Spinal cord (tissue), 10 donors: ENCODE data around the gene ZNF322. TPM values are rescaled to one million over a fixed set of nuclear protein-coding genes. Genes with fewer than 3 reads are reported as not detected.
A peak's percentile ranks its signal among the peaks of the same experiment; 100 is the strongest.

Source experiments
- DNase-seq, 6 donors: peaks; one replicate each; pipeline versions ENCODE4 v3.0.0 to v3.0.0-alpha.2; 2013 to 2015; ENCODE audit warnings: low spot score in 6 of 6, low read depth in 4 of 6
- H3K27ac ChIP-seq: one replicate; pipeline ENCODE4 v1.5.1; 2013; ENCODE audit warnings: low read depth, low read length, control low read depth
- H3K27me3 ChIP-seq: one replicate; pipeline ENCODE4 v1.6.1; 2013; ENCODE audit warnings: low read length; ENCODE audit not compliant: control insufficient read depth, insufficient read depth
- H3K36me3 ChIP-seq: one replicate; pipeline ENCODE4 v1.6.1; 2013; ENCODE audit warnings: low read length; ENCODE audit not compliant: control insufficient read depth, insufficient read depth
- H3K4me1 ChIP-seq: one replicate; pipeline ENCODE4 v1.6.1; 2013; ENCODE audit warnings: low read length; ENCODE audit not compliant: control insufficient read depth, insufficient read depth
- H3K4me3 ChIP-seq: one replicate; pipeline ENCODE4 v1.5.1; 2013; ENCODE audit warnings: low read depth, low read length, control low read depth
- H3K9me3 ChIP-seq: one replicate; pipeline ENCODE4 v1.6.1; 2013; ENCODE audit warnings: low read length; ENCODE audit not compliant: control insufficient read depth, insufficient read depth
- WGBS: methylation state at CpG from one replicate; pipeline ENCODE4 v1.1.5; 2013; ENCODE audit warnings: missing lambda C conversion rate; ENCODE audit not compliant: insufficient coverage; 5-methylcytosine and 5-hydroxymethylcytosine counted together
- polyA plus RNA-seq, 2 donors: library from polyadenylated mRNA; unstranded; fragments of 120-200 nt; gene quantifications; one replicate each; pipeline ENCODE4 v1.2.1, GENCODE V29; 2013; ENCODE audit not compliant: insufficient read length in 2 of 2
- total RNA-seq, 2 donors: library from RNA; depleted of rRNA in 1 of 2; stranded (reverse); fragments of 120-200 nt in 1 of 2; fragments of >200 nt in 1 of 2; gene quantifications; one replicate each; pipeline versions ENCODE4 v1.2.3 to v1.2.4, GENCODE V29; 2013 to 2014
- donor health status: healthy.

ZNF322 gene
- total and polyA plus RNA-seq, 4 donors: 18.1 to 41.7 (median 29.4) TPM

GRCh38 chr6:26624557-26624956, 35.0 kb downstream of the ZNF322 start:
- Histone ChIP-seq H3K27ac (no peak overlapping the region), H3K9me3 (no peaks in the 10 kb centered on the region), H3K27me3 (no peaks in the 10 kb centered on the region), H3K4me1 (no peaks in the 10 kb centered on the region), H3K36me3 (no peaks in the 10 kb centered on the region), H3K4me3 (no peak overlapping the region)
- no peak for DNase-seq
- no CpG with 5 or more reads among the region's 1 CpG for WGBS

DNA sequence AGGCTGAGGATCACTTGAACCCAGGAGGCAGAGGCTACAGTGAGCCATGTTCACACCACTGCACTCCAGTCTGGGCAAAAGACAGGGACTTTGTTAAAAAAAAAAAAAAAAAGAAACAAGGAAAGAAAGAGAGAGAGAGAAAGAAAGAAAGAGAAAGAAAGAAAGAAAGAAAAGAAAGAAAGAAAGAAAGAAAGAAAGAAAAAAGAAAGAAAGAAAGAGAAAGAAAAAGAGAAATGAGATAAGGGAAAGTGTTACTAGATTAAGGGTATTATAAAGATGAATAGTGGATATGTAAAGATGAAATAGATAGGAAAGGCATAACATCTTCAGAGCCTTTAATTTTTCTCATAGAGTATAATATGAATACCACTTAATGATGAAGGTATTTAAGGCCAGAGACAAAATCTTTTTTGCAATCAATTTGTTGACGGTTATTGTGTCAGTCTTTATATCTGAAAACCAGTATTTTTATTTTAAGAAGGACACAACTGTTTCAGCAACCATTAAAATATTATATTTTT, 36.1 kb downstream of the ZNF322 start:
- WGBS: no CpG with 5 or more reads among the region's 1 CpG

DNA sequence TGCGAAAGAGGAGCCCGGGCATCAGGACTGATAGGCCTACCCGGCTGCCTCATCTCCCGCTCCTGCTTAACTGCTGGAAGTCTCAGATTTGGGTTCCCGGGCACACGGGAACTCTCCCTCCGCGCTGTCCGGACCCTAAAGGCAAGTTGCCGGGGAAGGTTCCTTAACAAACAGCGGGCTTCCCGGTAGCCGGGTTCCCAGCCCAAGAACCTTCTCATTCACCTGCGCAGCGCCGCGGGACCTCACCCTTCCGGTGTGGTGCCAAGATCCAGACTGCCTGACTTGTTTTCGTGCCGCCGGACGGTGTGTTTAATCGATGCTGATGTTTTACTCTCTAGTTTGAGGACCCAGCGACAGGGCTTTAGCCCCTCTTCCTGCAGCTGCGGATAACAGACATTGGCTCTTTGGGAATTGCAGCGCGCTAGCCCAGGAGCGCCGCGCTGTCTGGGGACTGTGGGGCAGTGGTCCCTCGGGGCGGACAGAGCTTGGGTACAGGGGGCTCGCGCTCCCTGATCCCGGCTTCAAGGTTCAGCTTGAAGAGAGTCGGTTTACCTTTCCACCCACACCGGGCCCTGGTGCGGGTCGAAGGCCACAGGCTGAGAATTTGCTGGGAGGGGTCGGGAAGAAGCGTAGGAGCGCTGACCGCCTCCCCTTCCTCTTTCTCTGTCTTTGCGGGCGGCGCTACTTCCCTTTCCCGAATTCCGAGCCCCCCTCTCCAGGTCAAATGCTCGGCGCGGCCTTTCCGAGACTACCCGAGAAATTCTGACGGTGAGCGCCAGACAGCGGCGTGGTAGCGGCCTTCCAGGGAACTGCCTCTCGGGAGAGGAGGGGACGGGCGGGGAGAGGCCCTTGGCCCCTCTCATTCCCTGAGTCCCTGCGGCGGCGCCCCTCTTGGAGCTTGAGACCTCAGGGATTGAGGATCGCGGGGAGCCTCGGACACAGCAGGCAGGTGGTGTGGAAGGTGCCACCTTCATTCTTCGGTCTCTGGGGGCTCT, 45.6 kb downstream of the ZNF322 start:
- WGBS: 1% methylated on average over 55 of the region's 68 CpGs
- DNase-seq: peak in 2 of 6 donors; percentile 11 to 20
- peak overlapping the region; percentile 48 for H3K4me3 ChIP-seq
- H3K36me3 ChIP-seq: no peaks in the 10 kb centered on the region
- peaks cover 42% of the 10 kb centered on the region for H3K27me3 ChIP-seq
- no peaks in the 10 kb centered on the region for H3K9me3 ChIP-seq
- H3K4me1 ChIP-seq: peaks cover 14% of the 10 kb centered on the region
- no peak overlapping the region for H3K27ac ChIP-seq

More for the DNA sequence above, 36.1 kb downstream of the ZNF322 start:
- Histone ChIP-seq H3K27ac (no peak overlapping the region), H3K27me3 (no peaks in the 10 kb centered on the region), H3K4me1 (no peaks in the 10 kb centered on the region), H3K9me3 (no peaks in the 10 kb centered on the region), H3K4me3 (no peak overlapping the region), H3K36me3 (no peaks in the 10 kb centered on the region)
- no peak for DNase-seq

DNA sequence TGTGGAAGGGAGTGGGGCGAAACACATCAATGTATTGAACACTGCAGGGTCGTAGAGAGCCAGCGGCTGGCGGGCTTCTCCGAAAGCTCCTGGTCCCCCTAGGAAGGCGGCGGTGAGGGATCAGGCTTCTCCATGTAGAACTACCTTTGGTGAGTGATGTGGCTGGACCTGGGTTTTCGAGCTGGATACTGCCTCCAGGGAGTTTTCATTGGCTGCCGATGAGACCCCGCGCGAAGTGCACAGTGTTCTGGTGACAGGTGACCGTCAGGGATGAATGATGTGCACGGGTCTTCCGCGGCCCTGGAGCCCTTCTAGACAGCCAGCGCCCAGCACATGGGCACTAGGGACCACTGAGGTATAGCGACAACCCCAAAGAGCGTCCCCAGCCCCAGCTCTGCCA, 46.3 kb downstream of the ZNF322 start:
- 24% methylated on average over 19 of the region's 19 CpGs for WGBS
- peaks cover 42% of the 10 kb centered on the region for H3K27me3 ChIP-seq
- H3K9me3 ChIP-seq: no peaks in the 10 kb centered on the region
- peaks cover 14% of the 10 kb centered on the region for H3K4me1 ChIP-seq
- H3K4me3 ChIP-seq: no peak overlapping the region
- H3K27ac ChIP-seq: no peak overlapping the region
- DNase-seq: no peak
- H3K36me3 ChIP-seq: no peaks in the 10 kb centered on the region

DNA sequence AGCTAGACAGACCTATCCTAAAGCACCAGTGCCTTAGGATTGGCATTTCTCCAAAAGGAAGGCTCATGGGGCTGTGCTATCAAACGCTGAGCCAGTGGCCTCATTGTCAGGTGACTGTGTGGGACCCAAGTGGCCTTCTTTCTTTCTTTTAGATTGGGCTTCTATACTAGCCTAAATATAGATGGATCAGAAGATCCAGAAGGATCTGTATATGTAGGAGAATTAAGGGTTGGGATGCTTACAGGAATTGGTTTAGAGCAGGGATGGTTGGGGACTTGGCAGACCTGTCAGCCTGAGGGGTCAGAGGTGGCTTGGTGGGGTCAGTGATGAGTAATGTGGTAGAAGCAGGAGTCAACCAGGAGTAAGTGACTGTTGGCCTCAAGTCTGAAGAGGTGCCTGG, 47.9 kb downstream of the ZNF322 start:
- no peak overlapping the region for H3K4me3 ChIP-seq
- no peak overlapping the region for H3K27ac ChIP-seq
- H3K27me3 ChIP-seq: peaks cover 42% of the 10 kb centered on the region
- WGBS: 50% methylated on average over 1 of the region's 1 CpG
- H3K4me1 ChIP-seq: peaks cover 14% of the 10 kb centered on the region
- H3K36me3 ChIP-seq: no peaks in the 10 kb centered on the region
- no peaks in the 10 kb centered on the region for H3K9me3 ChIP-seq
- DNase-seq: no peak

- Histone ChIP-seq H3K36me3 (no peaks in the 10 kb centered on the region), H3K27ac (no peak overlapping the region), H3K9me3 (no peaks in the 10 kb centered on the region), H3K4me3 (no peak overlapping the region), H3K4me1 (peaks cover 14% of the 10 kb centered on the region), H3K27me3 (peaks cover 32% of the 10 kb centered on the region)
- WGBS: 94% methylated on average over 2 of the region's 3 CpGs
- no peak for DNase-seq
Measured at GRCh38 chr6:26609463-26609862, 50.1 kb downstream of the ZNF322 start.

GRCh38 chr6:26607434-26608230, 51.9 kb downstream of the ZNF322 start:
- 54% methylated on average over 3 of the region's 7 CpGs for whole genome bisulfite sequencing
- H3K27me3 ChIP-seq: peaks cover 13% of the 10 kb centered on the region
- no peaks in the 10 kb centered on the region for H3K9me3 ChIP-seq
- no peaks in the 10 kb centered on the region for H3K36me3 ChIP-seq
- DNase-seq: peak in 3 of 6 donors; percentile 48 to 87 (median 73)
- no peak overlapping the region for H3K27ac ChIP-seq
- no peaks in the 10 kb centered on the region for H3K4me1 ChIP-seq
- H3K4me3 ChIP-seq: no peak overlapping the region

- H3K27me3 ChIP-seq: no peaks in the 10 kb centered on the region
- H3K4me1 ChIP-seq: no peaks in the 10 kb centered on the region
- no peaks in the 10 kb centered on the region for H3K36me3 ChIP-seq
- no CpG with 5 or more reads among the region's 3 CpGs for WGBS
- no peak overlapping the region for H3K4me3 ChIP-seq
- H3K27ac ChIP-seq: no peak overlapping the region
- no peak for DNase-seq
- no peaks in the 10 kb centered on the region for H3K9me3 ChIP-seq
Measured at GRCh38 chr6:26604797-26605196, 54.7 kb downstream of the ZNF322 start.

GRCh38 chr6:26604026-26604425, 55.5 kb downstream of the ZNF322 start:
- no peaks in the 10 kb centered on the region for H3K9me3 ChIP-seq

More at GRCh38 chr6:26604026-26604425, 55.5 kb downstream of the ZNF322 start:
- no peak for DNase-seq
- Histone ChIP-seq H3K4me3 (no peak overlapping the region), H3K27me3 (no peaks in the 10 kb centered on the region), H3K36me3 (peaks cover 3% of the 10 kb centered on the region), H3K4me1 (no peaks in the 10 kb centered on the region), H3K27ac (no peak overlapping the region)
- WGBS: no CpG with 5 or more reads among the region's 3 CpGs
